CD4-positive, alpha-beta T cell treated with Interleukin-12 subunit alpha and Interleukin-12 subunit beta, for 1 hour (primary cell): ENCODE data around the gene INTS6.
"Not testable (repeated sequence)": the region's sequence is repeated elsewhere in the genome, so short reads cannot be mapped to it uniquely, and the experiment has no call there.

Experiments
- DNase-seq: peaks from one replicate; pipeline ENCODE4 v3.0.0-alpha.2; 2020

Gene INTS6

DNA sequence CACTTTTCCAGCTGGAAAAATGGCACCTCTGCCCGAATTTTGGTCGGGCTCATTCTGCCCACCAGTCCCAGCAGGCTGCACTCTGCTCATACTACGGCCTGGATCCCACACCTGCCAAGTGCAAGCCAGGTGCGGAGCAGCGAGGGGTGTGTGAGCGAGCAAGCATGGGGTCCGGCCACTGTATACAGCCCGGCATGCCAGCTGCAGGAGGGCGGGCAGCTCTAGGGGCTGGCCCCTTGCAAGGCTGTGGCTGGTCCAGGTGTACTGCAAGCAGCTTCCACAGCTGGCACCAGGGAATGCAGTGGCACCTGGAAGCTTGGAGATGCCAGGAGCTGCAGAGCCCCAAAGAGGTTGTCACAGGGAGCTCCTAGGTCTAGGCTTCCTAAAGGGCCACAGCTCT lies 2.7 kb upstream of the INTS6 start:
- no peak for DNase-seq

DNA sequence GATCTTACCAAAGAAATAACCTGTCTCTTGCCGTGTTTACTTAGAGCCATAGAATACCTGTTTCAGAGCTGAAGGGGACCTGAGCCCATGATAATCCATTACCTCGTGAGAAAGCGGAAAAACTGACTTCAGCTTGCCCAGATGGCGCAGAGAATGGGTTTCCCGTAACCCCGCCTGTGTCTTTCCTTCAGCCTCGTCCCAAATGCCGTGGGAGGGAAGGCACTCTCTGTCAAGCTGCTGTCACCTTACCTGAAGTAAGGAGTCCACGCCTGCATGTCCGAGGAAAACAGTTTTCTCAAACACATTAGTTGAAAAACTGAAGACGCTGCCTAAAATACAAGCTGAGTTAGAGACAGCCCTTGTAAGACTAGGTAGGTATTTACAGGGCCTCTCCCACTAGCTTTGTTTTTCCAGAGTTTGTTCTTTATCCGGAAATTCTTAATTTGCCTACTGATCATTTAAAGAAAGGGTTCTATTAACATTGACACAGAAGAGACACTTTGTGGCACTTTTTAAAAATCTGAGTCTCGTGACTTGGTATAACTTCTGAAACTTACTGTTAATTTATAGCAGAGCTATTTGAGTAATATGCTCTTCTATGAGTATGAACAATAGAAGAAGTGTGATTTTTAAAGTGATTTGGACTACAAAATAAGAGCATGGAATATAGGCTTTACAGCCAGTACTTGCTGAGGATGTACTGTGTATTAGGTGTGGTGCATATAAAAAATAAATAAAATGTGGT lies 1.3 kb upstream of the INTS6 start:
- DNase-seq, result no peak

DNA sequence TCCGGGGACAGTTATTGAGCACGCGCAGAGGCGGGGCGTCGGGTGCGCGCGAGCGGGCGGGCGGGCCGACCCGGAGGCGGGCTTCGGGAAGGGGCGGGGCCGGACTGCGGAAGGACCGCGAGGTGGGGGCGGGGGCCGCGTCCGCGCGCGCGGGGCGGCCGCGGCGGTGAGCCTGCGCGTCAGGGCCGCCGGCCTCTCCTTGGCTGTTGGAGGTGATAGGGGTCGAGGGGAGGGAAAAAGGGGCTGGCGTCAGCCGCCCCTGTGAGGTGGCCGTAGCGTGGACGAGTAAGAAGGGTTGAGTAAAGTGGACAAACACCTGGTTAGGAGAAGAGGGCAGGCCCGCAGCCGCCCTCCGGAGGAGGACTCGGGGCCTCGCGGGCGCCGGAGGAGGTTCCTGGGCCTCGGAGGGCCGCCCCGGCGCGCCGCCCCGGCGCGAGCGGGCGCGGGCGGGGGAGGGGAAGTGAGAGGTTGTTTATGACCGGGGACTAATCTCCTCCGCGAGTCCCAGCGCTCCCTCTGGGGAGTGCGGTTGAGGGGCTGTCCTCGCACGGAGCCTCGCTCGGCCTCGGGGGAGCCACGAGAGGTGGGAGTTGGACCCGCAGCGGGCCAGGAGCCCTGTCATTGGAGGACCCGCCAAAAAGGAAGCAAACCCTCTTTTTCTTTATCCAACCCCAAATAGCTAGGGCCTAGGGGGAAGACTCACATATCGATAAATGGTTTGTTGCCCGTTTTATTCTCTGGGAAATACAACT lies 547 bp upstream of the INTS6 start:
- DNase-seq, result peak; percentile 86

DNA sequence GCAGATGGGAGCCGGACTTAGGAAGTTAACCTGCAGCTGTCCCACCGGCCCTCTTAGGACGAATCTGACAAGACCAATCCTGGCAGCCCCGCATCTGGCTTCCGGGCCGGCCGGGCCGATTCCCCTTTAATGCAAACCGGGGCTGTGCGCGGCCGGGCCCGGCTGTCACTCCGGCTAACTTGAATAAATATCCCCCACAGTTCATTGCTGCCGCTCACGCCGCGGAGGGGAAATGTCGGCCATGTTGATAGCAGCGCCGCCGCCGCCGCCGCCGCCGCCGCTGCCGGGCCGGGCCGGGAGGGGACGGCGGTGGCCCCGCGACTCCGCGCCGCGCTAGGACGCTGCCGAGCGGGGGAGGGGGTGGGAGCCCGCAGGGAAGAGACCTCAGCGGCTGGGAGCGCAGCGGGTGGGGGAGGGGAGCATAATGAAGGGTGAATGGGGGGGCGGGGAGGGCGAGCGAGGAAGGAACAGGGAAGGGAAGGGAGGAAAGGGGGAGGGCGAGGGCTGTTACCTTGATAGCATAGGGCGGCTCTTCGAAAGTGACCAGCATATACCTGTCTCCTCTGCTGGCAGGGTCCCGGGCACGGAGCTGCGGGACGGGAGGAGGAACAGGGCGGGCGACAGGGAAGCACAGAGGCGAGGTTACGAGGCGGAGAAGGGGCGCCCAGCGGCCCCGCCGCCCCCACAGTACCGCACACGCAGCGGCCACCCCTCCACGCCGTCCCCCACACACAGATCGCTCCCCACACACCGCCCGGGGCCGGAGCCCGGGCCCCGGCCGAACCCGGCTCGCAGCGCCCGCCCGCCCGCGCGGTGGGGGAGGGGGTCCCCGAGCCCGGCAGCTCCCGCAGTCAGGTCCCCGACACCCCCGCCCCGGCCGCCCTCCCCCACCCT lies 1.1 kb downstream of the INTS6 start:
- DNase-seq, result peak; percentile 81

DNA sequence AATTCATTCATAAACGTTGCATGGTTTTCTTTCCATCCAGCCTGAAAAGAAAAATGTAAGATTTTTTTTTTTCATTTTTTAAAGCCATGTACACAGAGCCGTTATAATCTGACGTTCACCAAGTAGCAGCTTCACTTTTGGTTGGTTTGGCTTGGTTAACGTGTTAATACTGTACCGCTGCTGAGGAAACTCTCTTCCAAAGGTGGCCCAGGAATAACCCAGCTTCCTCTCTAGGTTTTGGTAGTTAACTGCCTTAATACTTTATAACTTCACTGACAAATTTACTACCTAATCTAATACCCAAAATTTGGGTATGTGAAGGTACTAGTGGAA lies 1.7 kb downstream of the INTS6 start:
- DNase-seq, result no peak

DNA sequence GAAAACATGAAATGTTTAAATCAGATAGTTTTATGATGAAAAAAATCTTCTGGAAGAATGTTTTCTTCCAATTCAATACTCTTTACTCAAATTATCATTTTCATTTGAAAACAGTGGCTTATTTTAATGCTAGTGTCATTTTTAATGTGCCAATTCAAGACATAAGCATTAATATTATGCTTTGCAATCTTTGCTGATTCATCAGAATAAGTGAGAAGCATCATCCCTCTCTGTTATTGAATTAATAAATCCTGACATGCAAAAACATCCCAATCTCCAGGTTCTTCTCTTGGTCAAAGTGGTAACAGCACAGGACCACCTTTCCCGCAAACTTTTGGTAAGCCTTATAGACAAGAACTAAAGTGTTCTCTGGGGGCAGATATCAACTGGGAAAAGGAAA lies 3.8 kb downstream of the INTS6 start:
- no peak for DNase-seq

DNA sequence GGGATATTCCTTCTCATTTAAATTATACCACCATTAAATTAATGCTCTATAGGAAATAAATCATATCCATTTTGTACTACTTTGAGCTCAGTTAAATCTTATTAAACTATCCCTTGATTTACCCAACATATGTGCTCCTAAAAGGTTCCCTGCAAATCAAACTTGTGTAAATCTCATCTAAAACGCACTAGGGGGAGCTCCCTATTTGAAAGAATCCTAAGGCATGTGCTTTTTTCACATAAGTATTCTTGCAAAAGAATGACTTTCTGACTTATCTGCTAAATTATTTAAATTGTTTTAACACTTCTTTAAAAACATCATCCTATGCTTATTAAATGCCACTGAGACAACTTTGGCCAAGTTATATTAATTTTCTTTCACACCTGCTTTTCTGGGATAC lies 7.9 kb downstream of the INTS6 start:
- peak; percentile 30 for DNase-seq

DNA sequence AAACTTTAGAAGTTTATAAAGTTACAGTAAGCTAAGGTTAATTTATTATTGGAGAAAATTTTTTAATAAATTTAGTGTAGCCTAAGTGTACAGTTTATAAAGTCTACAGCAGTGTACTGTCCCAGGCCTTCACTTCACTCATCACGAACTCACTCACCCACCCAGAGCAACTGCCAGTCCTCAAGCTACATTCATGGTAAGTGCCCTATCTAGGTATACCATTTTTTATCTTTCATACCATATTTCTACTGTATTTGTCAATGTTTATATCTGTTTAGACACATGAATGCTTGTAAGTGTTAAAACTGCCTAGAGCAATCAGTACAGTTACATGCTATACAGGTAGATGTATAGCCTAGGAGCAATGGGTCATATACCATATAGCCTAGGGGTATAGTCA lies 12.5 kb downstream of the INTS6 start:
- DNase-seq, result no peak

DNA sequence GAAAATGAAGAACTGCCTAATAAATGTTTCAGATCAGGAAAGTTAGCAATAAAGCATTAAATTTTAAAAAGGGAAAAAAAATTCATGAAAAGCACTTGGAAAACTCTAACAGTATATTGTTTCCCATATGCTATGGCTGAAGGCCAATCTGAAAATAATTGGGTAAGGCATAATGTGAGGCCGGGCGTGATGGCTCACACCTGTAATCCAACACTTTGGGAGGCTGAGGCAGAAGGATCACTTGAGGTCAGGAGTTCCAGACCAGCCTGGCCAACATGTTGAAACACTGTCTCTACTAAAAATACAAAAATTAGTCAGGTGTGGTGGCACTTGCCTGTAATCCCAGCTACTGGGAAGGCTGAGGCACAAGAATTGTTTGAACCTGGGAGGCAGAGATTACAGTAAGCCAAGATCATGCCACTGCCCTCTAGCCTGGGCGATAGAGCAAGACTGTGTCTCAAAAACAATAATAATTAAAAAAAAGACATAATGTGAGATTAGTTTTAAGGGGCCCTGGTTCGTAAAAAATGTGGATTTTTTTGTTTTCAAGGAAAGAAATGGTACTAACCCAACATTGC lies 15.2 kb downstream of the INTS6 start:
- DNase-seq, result no peak

DNA sequence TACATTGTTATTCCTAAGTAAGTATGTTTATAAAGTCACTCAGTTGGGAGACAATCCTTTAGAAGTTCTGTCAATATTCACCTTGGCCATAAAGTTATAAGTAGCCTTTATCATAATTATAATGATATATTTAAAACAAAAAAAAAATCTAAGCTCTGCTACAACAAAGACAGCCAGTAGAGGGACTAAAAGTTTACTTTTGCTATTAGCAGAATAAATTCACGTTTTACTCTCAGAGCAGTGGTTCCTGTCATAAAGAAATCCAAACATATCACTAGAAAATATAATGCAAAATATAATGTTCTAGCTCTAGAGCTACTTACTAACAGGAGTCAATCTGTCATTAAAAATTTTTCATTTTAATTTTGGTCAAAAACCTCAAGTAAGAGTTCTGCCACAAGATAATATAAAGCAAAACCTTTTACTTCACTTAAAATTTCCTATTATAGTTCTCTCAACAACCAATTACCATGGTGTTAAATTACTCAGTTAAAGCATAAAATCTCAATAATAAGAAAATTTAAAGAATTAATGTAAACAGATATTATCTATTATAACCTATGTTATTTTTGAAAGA lies 17.7 kb downstream of the INTS6 start:
- DNase-seq, result peak; percentile 48

DNA sequence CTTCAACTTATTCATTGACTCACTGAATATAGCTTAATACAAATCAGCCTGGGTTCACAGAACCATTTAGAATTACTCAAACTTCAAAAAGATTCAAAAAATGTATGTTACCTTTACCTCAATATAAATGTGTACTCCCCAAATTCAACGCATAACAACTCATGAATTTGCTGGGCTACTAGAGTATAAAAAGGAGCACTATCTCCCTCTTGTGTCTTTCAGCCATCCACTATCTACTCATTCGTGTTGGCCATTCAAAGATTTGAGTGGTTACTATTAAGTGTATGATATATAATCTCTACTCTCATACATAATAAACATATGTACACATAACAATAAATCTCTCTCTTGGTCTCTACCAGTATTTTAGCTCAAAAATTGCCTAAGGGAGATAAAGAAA lies 20.3 kb downstream of the INTS6 start:
- DNase-seq, result no peak

DNA sequence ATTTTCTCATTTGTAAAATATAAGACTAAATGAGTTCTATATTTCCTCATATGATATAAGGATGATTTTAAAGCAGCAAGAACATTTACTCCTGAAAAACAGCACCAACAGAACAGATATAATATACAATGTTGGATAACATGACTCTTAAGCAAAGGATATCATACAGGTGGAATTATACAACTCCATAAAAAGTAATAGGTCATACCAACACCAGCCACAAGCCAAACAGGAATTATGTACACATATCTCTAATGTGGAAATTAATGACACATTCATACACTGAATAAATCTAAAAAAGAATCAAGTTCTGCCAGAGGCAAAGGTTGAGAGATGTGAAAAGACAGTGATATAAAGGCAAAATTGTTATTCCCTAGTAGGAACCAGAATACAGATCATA lies 25.9 kb downstream of the INTS6 start:
- DNase-seq, result no peak

DNA sequence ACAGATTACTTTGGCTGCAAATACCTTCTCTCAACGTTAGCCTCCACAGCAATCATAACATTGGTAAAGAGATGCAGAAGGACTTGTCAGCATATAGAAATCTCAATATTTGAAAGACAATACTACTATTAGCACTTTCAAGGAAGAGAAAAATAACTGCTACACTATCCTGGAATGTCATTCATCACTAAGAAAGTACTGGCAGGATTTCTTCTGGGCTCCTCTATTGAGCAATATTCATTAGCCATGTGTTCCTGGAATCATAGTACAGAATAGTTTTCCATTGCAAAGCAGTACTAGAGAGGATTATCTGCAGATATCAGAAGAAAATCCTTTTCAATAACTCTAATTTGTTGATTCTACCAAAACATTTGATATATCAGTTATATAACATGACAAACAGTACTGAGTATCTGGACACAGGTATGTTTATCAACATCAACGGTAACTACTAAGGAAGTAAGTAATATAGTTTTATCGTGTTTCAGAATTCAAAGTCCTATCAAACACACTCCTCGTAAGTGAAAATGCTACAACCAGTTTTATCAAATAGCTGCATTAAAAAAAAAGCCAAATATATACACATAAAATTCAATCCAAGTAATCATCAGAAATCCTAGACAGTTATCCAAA lies 27.3 kb downstream of the INTS6 start:
- no peak for DNase-seq

DNA sequence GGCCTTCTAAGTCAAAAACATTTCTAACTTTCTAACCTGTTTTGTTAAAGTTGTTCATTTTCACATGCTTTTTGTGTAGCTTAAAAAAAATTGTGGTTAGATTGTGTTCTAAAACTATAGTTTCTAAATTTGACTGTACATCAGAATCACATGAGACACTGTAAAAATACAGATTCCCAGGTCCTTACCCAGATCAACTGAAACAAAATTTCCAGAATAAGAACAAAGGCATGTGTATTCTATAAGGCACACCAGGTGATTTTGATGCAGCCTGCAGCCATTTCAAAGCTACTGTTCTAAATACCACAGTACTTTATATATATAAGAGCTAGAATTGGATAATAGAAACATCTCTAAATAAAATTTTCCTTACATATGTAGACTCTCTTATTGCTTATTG lies 29.1 kb downstream of the INTS6 start:
- DNase-seq, result no peak

DNA sequence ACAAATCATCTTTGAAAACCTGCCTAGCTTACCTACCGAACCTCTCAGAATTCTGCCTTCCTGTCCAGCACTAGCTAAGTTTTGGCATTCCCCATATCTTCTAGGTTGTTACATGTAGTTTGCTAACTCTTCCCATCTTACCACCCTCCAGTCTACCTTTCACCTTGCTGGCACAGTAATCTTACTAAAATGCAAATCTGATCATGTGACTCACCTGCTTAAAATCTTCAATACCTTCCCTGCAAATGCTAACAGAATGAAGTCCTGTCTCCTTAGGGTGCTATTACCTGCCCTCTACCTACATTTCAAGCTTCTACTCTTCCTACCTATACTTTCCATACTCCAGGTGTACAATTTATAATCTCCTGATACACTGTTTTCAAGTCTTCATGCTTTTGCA lies 30.4 kb downstream of the INTS6 start:
- no peak for DNase-seq

DNA sequence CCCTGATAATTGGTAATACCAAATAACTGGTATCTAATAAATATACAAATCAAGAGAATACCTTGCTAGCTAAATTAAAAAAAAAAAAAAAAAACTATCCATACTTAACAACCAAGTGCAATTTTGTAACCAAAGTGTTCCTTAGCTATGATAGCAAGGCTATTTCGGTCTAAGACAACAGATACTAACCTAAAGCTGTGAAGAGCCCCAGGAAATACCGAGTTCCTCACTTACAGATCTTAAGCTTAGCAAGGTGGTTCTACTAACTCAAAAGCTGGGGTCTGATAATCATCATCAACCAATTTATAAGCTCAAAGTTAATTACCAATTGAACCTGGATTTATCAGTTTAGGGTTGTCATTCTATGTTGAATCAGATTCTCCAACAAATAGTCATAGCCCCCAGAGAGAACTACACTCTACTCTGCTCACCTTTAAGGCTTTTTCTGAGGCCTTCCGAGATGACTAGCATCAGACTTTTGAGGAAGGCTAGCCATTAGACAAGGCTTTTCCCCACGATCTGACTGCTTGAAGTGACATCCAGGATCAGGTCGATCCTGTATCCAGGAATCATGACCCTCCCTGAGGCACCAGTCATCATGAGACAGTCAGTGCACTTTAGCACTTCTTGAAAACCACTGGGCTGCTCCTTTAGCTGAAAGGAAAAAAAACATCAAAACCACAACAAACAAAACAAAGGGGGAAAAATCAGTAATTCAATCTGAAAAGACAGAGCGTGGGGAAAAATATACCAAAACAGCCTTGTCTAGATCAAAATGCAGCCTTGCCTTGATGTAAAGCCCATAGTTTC lies 31.9 kb downstream of the INTS6 start:
- peak; percentile 20 for DNase-seq

DNA sequence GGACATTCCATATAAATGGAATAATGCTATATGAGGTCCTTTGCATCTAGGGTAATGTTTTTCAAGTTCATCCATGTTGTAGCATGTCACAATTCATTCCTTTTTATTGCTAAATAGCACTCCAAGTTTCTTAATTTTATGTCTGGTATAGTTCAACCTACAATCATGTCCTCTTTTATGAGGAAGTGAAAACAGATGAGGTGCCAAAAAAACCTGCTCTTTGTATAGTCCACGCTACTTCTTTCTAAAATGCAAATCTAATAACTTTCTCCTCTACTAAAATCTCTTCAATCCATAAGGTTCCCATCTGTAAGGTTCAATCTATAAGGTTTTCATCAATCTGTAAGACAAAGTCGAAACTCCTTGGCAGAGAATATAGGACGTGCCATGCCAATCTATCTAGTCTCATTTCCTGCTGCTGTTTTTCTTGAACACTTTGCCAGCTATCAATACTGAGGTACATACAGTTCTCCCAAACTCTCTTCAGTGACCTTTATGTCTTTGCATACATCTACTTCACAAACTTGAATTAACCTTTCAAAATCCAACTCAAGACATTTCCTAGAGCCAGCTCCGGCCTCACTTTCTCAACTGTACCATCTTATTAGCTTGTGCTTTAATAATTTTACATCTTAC lies 33.7 kb downstream of the INTS6 start:
- no peak for DNase-seq

DNA sequence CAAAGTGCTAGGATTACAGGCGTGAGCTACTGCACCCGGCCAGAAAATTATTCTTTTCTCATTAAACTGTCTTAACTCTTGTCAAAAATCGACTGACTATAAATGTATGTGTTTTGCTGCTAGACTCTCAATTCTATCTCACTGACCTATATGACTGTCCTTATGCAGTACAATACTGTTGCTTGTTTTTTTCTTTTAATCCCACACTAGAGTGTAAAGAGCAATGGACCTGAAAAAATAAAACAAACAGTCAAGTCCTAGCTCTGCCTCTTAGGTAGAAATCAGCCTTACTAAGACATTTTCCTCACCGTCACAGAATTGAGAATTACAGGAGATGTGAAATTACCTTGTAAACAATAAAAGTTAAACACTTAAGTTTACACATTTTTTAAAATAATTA lies 35.1 kb downstream of the INTS6 start:
- DNase-seq, result no peak

DNA sequence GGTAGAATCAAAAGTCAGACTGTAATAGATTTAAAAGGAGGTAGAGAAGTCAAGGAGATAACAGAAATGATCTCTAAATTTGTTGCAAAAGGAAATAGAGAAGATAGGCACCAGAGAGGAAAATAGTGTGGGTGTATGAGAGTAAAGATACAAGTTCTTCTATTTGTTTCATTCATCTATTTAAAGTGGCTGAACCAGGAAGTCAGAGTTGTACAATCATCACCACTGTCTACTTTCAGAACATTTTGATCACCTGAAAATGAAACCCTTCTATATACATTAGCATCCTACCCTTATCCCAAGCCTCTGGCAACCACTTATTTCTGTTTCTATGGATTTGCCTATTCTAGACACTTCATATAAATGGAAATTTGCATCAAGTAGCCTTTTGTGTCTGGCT lies 36.7 kb downstream of the INTS6 start:
- no peak for DNase-seq

DNA sequence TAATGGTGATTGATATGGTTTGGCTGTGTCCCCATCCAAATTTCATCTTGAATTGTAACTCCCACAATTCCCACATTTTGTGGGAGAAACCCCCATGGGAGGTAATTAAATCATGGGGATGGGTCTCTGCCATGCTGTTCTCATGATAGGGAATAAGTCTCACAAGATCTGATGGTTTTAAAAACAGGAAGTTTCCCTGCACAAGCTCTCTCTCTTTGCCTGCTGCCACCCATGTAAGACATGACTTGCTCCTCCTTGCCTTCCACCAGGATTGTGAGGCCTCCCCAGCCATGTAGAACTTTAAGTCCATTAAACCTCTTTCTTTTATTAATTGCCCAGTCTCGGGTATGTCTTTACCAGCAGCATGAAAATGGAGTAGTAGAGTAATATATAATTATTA lies 37.5 kb downstream of the INTS6 start:
- DNase-seq, result not testable (repeated sequence)

DNA sequence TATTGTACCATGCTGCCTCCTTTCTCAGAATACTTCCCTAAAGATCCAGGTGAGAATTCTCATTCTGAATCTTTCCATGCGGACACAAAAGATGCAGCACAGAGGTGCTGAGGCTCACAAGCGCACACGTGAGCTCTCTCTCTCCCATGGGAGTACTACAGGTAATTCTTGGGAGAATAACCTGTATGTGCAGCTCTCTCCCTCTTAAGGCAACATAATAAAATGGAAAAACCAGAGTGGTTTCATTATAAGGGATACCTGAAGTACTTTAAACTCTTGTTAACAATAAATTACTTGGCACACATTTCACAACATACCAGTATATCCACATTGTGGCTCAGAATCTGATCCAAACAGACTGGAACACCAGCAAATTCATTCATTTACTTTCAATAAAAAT lies 40.4 kb downstream of the INTS6 start:
- DNase-seq, result no peak
